Measurements from ENCODE around the gene EIF4A3.
A peak's percentile ranks its signal among the peaks of the same experiment; 100 is the strongest.

DNA sequence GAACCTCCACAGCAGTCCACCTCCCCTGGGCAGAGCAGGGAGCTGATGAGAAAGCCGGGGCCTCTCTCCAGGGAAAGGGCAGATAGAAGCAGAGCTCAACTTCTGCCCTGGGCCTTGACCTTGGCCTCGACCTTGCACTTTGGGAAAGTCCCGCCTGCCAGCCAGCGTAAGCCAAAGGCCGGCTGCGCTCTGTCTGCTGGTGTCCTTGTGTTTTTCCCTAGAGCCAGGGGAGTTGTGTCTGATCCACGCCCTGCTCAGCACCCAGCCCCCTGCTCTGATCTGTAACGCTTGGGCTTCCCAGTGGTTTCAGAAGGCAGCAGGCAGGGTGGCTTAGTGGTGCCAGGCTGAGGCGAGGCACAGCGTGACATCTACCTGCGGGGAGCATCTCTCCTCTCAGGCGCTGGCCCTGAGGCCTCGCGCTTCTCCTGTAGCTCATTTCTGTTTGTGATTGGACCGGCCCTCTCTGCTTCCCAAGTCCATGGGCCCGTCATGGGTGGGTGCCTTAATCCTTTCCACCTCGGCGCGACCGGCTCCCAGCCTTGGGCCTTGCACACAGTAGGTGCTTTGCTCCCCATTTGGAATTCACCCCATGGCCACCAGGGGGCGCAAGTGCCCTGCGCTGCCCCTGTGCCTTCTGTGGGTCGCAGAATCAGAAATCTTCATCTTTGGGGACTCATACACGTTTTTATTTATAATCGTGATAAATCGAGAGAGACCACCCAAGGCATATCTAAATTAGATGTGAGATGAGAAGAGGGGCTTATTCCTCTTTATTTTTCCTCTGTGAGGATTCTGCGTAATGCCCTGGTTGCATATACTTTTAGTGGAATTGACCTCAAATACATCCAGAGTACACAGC lies 49.0 kb upstream of the EIF4A3 start:
- TF ChIP-seq POLR2A (IDR thresholded peaks at IDR 0.05) = no peak
- TF ChIP-seq, protein P1, sequence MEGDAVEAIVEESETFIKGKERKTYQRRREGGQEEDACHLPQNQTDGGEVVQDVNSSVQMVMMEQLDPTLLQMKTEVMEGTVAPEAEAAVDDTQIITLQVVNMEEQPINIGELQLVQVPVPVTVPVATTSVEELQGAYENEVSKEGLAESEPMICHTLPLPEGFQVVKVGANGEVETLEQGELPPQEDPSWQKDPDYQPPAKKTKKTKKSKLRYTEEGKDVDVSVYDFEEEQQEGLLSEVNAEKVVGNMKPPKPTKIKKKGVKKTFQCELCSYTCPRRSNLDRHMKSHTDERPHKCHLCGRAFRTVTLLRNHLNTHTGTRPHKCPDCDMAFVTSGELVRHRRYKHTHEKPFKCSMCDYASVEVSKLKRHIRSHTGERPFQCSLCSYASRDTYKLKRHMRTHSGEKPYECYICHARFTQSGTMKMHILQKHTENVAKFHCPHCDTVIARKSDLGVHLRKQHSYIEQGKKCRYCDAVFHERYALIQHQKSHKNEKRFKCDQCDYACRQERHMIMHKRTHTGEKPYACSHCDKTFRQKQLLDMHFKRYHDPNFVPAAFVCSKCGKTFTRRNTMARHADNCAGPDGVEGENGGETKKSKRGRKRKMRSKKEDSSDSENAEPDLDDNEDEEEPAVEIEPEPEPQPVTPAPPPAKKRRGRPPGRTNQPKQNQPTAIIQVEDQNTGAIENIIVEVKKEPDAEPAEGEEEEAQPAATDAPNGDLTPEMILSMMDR (IDR thresholded peaks at IDR 0.05) = peak; percentile 79 to 85 (median 82)
- TF ChIP-seq EP300 (IDR thresholded peaks at IDR 0.05; ENCODE audit: low read depth) = no peak
- TF ChIP-seq POLR2AphosphoS5 (IDR thresholded peaks at IDR 0.05) = no peak

All from transverse colon (tissue), 4 donors.